ENCODE data around the gene KLHDC3.

Gene KLHDC3

DNA sequence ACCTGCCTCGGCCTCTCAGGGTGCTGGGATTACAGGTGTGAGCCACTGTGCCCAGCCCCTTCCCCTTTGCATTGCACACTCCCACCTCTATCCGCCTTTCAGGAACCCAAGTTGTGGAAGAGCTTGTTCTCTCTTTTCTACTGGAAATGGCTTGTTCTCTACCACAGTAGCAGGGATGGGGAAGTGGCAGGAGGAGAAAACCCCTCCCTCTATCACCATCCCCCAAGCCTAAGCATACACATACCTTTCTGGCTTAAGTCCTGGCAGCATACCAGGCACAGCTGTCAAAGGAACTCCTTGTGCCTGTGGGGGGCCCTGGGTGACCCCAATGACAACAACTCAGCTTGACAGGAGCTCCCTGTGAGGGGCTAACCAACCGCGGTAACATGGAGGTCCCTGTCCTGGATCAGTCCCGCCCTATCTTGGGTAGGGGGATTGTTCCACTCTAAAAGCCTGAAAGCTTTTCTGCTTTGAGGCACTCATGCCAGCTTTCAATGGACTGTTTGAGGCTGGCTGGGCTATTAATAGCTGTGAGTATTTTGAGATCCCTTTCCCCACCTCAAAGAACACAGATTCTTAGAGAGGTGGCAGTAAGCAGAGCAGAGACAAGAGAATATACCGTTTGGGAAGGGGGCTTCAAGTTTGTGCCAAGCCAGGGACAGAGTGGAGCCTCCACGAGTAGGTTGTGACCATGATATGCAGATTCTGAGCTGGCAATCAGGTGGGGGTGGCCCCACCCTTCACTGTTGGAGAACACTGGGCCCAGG, 2.3 kb downstream of the KLHDC3 start:
- H4K20me1 ChIP-seq (ENCODE audit: control insufficient read depth, insufficient read depth, low read depth, low read length) = no peaks in the 10 kb centered on the region
- H3K9me2 ChIP-seq (replicated peaks; ENCODE audit: control insufficient read depth, low read length) = no peaks in the 10 kb centered on the region
- H3K4me2 ChIP-seq (ENCODE audit: low read length) = no peak overlapping the region
- peaks cover 41% of the 10 kb centered on the region for H3K4me1 ChIP-seq (ENCODE audit: control insufficient read depth, low read length)
- no peaks in the 10 kb centered on the region for H3K9me3 ChIP-seq (ENCODE audit: control insufficient read depth, insufficient read depth, low read length)
- H3F3A ChIP-seq (ENCODE audit: control insufficient read depth, insufficient read depth) = peaks cover 12% of the 10 kb centered on the region
- peaks cover 53% of the 10 kb centered on the region for H3K36me3 ChIP-seq (ENCODE audit: control insufficient read depth, low read length)
- no peak overlapping the region for H3K4me3 ChIP-seq (ENCODE audit: low read length)
- H3K79me2 ChIP-seq (ENCODE audit: control insufficient read depth, low read length) = peaks cover 50% of the 10 kb centered on the region
- TF ChIP-seq EZH2phosphoT487 (IDR thresholded peaks at IDR 0.05; ENCODE audit: borderline replicate concordance, low read length) = no peak
- TF ChIP-seq, protein P1, sequence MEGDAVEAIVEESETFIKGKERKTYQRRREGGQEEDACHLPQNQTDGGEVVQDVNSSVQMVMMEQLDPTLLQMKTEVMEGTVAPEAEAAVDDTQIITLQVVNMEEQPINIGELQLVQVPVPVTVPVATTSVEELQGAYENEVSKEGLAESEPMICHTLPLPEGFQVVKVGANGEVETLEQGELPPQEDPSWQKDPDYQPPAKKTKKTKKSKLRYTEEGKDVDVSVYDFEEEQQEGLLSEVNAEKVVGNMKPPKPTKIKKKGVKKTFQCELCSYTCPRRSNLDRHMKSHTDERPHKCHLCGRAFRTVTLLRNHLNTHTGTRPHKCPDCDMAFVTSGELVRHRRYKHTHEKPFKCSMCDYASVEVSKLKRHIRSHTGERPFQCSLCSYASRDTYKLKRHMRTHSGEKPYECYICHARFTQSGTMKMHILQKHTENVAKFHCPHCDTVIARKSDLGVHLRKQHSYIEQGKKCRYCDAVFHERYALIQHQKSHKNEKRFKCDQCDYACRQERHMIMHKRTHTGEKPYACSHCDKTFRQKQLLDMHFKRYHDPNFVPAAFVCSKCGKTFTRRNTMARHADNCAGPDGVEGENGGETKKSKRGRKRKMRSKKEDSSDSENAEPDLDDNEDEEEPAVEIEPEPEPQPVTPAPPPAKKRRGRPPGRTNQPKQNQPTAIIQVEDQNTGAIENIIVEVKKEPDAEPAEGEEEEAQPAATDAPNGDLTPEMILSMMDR (IDR thresholded peaks at IDR 0.05; ENCODE audit: low read depth, low read length, poor library complexity, severe bottlenecking) = no peak
- no peaks in the 10 kb centered on the region for H3K27me3 ChIP-seq (ENCODE audit: control insufficient read depth, low read length)
- H3K27ac ChIP-seq (ENCODE audit: low read depth, low read length) = no peak overlapping the region

DNA sequence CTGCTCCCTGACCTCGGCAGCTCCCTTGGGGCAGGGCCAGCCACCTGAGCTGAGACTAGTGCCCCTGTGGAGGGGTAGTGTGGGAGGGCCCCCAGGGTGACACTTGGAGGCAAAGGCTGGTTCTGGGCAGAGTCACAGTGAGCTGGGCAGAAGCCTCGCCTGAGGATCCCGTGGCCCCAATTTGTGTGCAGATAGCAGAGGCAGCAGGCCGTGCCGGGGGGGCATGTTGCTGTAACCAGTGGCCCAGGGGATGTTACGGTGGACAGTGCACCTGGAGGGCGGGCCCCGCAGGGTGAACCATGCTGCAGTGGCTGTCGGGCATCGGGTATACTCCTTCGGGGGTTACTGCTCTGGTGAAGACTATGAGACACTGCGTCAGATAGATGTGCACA, 2.9 kb downstream of the KLHDC3 start:
- peaks cover 38% of the 10 kb centered on the region for H3K4me1 ChIP-seq (ENCODE audit: control insufficient read depth, low read length)
- no peaks in the 10 kb centered on the region for H4K20me1 ChIP-seq (ENCODE audit: control insufficient read depth, insufficient read depth, low read depth, low read length)
- peaks cover 49% of the 10 kb centered on the region for H3K79me2 ChIP-seq (ENCODE audit: control insufficient read depth, low read length)
- no peak for TF ChIP-seq EZH2phosphoT487 (IDR thresholded peaks at IDR 0.05; ENCODE audit: borderline replicate concordance, low read length)
- TF ChIP-seq, protein P1 (IDR thresholded peaks at IDR 0.05; ENCODE audit: low read depth, low read length, poor library complexity, severe bottlenecking) = no peak
- no peaks in the 10 kb centered on the region for H3K9me3 ChIP-seq (ENCODE audit: control insufficient read depth, insufficient read depth, low read length)
- no peaks in the 10 kb centered on the region for H3K27me3 ChIP-seq (ENCODE audit: control insufficient read depth, low read length)
- H3K9me2 ChIP-seq (replicated peaks; ENCODE audit: control insufficient read depth, low read length) = no peaks in the 10 kb centered on the region
- peaks cover 12% of the 10 kb centered on the region for H3F3A ChIP-seq (ENCODE audit: control insufficient read depth, insufficient read depth)
- H3K36me3 ChIP-seq (ENCODE audit: control insufficient read depth, low read length) = peaks cover 48% of the 10 kb centered on the region
- H3K4me3 ChIP-seq (ENCODE audit: low read length) = no peak overlapping the region
- H3K27ac ChIP-seq (ENCODE audit: low read depth, low read length) = no peak overlapping the region
- no peak overlapping the region for H3K4me2 ChIP-seq (ENCODE audit: low read length)

DNA sequence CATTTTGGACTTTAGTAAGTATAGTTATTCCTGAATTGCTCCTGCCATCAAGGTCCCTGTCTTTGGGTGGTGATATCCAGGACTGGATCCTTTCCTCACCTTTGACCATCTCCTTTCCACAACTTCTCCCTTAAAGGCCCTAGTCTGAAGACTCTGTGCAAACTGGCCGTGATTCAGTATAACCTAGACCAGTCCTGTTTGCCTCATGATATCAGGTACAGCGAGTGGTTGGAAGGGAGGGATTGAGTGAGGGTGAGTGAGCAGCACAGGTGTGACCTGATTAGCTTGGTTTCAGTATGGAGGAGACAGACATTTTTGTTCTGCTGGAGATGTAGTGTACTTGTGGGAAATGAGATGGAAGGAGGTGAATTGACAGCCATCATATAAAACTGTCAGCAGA, 5.1 kb downstream of the KLHDC3 start:
- H3K27ac ChIP-seq (ENCODE audit: low read depth, low read length) = no peak overlapping the region
- peaks cover 31% of the 10 kb centered on the region for H3K4me1 ChIP-seq (ENCODE audit: control insufficient read depth, low read length)
- H3K9me2 ChIP-seq (replicated peaks; ENCODE audit: control insufficient read depth, low read length) = no peaks in the 10 kb centered on the region
- H3K9me3 ChIP-seq (ENCODE audit: control insufficient read depth, insufficient read depth, low read length) = no peaks in the 10 kb centered on the region
- no peaks in the 10 kb centered on the region for H3K27me3 ChIP-seq (ENCODE audit: control insufficient read depth, low read length)
- TF ChIP-seq, protein P1 (IDR thresholded peaks at IDR 0.05; ENCODE audit: low read depth, low read length, poor library complexity, severe bottlenecking) = no peak
- no peak for TF ChIP-seq EZH2phosphoT487 (IDR thresholded peaks at IDR 0.05; ENCODE audit: borderline replicate concordance, low read length)
- no peaks in the 10 kb centered on the region for H4K20me1 ChIP-seq (ENCODE audit: control insufficient read depth, insufficient read depth, low read depth, low read length)
- no peak overlapping the region for H3K4me3 ChIP-seq (ENCODE audit: low read length)
- peaks cover 46% of the 10 kb centered on the region for H3K36me3 ChIP-seq (ENCODE audit: control insufficient read depth, low read length)
- H3K4me2 ChIP-seq (ENCODE audit: low read length) = no peak overlapping the region
- peaks cover 55% of the 10 kb centered on the region for H3K79me2 ChIP-seq (ENCODE audit: control insufficient read depth, low read length)
- peaks cover 12% of the 10 kb centered on the region for H3F3A ChIP-seq (ENCODE audit: control insufficient read depth, insufficient read depth)

Measured in DOHH2 (cell line).